Measurements from ENCODE around the gene IGSF6.

- no peak for TF ChIP-seq CTCF (tag by site-specific recombination; IDR thresholded peaks at IDR 0.05)
- TF ChIP-seq ZNF426 (tag by site-specific recombination; IDR thresholded peaks at IDR 0.05) = no peak
- no peak for TF ChIP-seq ZFP41 (tag by site-specific recombination; IDR thresholded peaks at IDR 0.05; ENCODE audit: borderline replicate concordance)
- TF ChIP-seq ZSCAN16 (tag by site-specific recombination; IDR thresholded peaks at IDR 0.05) = no peak
- no peak for TF ChIP-seq ZNF341 (tag by site-specific recombination; IDR thresholded peaks at IDR 0.05; ENCODE audit: low read depth)
- TF ChIP-seq ZNF423 (tag by site-specific recombination; IDR thresholded peaks at IDR 0.05) = no peak
- no peak for TF ChIP-seq ZNF521 (tag by site-specific recombination; IDR thresholded peaks at IDR 0.05)
These were observed 41.2 kb downstream of the IGSF6 start for GRCh38 chr16:21611198-21611555.

Measured in HEK293 (cell line).